Loucy (cell line): ENCODE results near the gene ERRFI1.

Experiments used
- CTCF ChIP-seq: fragments of 200-600 bp; sonication (generic); conservative IDR thresholded peaks from 2 replicates; pipeline ENCODE4 v1.5.1; 2014; ENCODE audit warnings: mild to moderate bottlenecking, antibody characterized with exemption, low read length
- EZH2phosphoT487 ChIP-seq: fragments of 200-600 bp; IDR thresholded peaks from 2 replicates; pipeline ENCODE4 v1.6.1; 2018; ENCODE audit warnings: antibody characterized with exemption, mild to moderate bottlenecking, moderate library complexity, borderline replicate concordance

GRCh38 chr1:8033322-8033721 is 7.2 kb upstream of the ERRFI1 start:
- no peak for TF ChIP-seq CTCF
- TF ChIP-seq EZH2phosphoT487 = no peak
